ENCODE data around the gene TMEM214. TPM values are rescaled to one million over a fixed set of nuclear protein-coding genes. Genes with fewer than 3 reads are reported as not detected.

The TMEM214 gene
- polyA plus RNA-seq, 1 donor (not counting 4 experiments of a cell fraction or from before 2014, with no cell fraction given) = 38.0 TPM

DNA sequence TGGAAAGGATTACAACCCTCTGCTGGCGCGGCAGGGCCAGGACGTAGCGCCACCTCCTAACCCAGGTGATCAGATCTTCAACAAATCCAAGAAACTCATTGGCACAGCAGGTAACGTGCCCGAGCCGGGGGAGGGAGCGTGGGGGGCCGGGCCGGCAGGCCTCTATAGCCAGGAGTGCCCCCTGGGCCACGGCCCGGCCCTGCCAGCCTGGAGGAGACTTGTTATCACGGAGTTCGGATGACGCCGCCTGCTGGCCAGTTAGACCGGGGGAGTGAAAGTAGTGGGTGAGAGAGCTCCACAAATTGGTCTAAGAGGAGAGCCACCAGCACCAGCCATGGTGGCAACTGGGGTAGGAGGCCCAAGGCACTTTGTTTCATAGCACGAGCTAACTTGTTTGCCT is 8.6 kb upstream of the TMEM214 start:
- Histone ChIP-seq H3K9me3 (ENCODE audit: control insufficient read depth, low read depth, low read length) (no peaks in the 10 kb centered on the region), H3K79me2 (ENCODE audit: control insufficient read depth, insufficient read depth, low read length) (peaks cover under 1% of the 10 kb centered on the region), H3K4me1 (ENCODE audit: control insufficient read depth, extremely low read depth, insufficient read depth, low read length) (peaks cover 6% of the 10 kb centered on the region), H3K4me2 (ENCODE audit: control insufficient read depth, extremely low read depth, insufficient read depth, low read depth, low read length) (no peak overlapping the region), H4K20me1 (ENCODE audit: control insufficient read depth, extremely low read depth, insufficient read depth, low read length) (peaks cover under 1% of the 10 kb centered on the region), H3K27ac (ENCODE audit: control insufficient read depth, insufficient read depth, low read length) (no peak overlapping the region), H3K4me3 (ENCODE audit: control insufficient read depth in 2 of 3, extremely low read depth in 1 of 3, insufficient read depth in 2 of 3, low read depth in 1 of 3, low read length in 3 of 3) (no peak overlapping the region), H3K9me1 (ENCODE audit: control insufficient read depth, extremely low read depth, insufficient read depth, low read length) (no peaks in the 10 kb centered on the region), H3K27me3 (ENCODE audit: control insufficient read depth, extremely low read depth, insufficient read depth, low read length) (no peaks in the 10 kb centered on the region), H2AFZ (ENCODE audit: control insufficient read depth, low read length) (no peak overlapping the region), H3K36me3 (ENCODE audit: control insufficient read depth in 2 of 2, extremely low read depth in 1 of 2, insufficient read depth in 2 of 2, low read length in 2 of 2) (peaks cover 3 to 18% of the 10 kb centered on the region in 2 experiments), H3K9ac (ENCODE audit: control insufficient read depth, extremely low read depth, insufficient read depth, low read length) (no peak overlapping the region)
- dilution Hi-C loops (cut with MboI; ENCODE audit: extremely low pct_ligation_motif_present, low sequenced_read_pairs) = no loop called here
- TF ChIP-seq, protein P1, sequence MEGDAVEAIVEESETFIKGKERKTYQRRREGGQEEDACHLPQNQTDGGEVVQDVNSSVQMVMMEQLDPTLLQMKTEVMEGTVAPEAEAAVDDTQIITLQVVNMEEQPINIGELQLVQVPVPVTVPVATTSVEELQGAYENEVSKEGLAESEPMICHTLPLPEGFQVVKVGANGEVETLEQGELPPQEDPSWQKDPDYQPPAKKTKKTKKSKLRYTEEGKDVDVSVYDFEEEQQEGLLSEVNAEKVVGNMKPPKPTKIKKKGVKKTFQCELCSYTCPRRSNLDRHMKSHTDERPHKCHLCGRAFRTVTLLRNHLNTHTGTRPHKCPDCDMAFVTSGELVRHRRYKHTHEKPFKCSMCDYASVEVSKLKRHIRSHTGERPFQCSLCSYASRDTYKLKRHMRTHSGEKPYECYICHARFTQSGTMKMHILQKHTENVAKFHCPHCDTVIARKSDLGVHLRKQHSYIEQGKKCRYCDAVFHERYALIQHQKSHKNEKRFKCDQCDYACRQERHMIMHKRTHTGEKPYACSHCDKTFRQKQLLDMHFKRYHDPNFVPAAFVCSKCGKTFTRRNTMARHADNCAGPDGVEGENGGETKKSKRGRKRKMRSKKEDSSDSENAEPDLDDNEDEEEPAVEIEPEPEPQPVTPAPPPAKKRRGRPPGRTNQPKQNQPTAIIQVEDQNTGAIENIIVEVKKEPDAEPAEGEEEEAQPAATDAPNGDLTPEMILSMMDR (optimal IDR thresholded peaks at IDR 0.05 in 1 of 3, IDR thresholded peaks at IDR 0.05 in 1 of 3, conservative IDR thresholded peaks at IDR 0.05 in 1 of 3; ENCODE audit: extremely low read depth in 1 of 3, insufficient read depth in 2 of 3, low read length in 3 of 3) = no peak
- no peak for TF ChIP-seq EZH2 (IDR thresholded peaks at IDR 0.05; ENCODE audit: low read length)
- FAIRE-seq (no peak), DNase-seq (ENCODE audit: low read depth, low spot score) (no peak)

- Histone ChIP-seq H3K27me3 (ENCODE audit: control insufficient read depth, extremely low read depth, insufficient read depth, low read length) (no peaks in the 10 kb centered on the region), H3K4me1 (ENCODE audit: control insufficient read depth, extremely low read depth, insufficient read depth, low read length) (peaks cover 6% of the 10 kb centered on the region), H2AFZ (ENCODE audit: control insufficient read depth, low read length) (no peak overlapping the region), H3K9ac (ENCODE audit: control insufficient read depth, extremely low read depth, insufficient read depth, low read length) (no peak overlapping the region), H3K9me1 (ENCODE audit: control insufficient read depth, extremely low read depth, insufficient read depth, low read length) (no peaks in the 10 kb centered on the region), H3K9me3 (ENCODE audit: control insufficient read depth, low read depth, low read length) (no peaks in the 10 kb centered on the region), H4K20me1 (ENCODE audit: control insufficient read depth, extremely low read depth, insufficient read depth, low read length) (peaks cover 3% of the 10 kb centered on the region), H3K36me3 (ENCODE audit: control insufficient read depth in 2 of 2, extremely low read depth in 1 of 2, insufficient read depth in 2 of 2, low read length in 2 of 2) (peaks cover 3 to 18% of the 10 kb centered on the region in 2 experiments), H3K79me2 (ENCODE audit: control insufficient read depth, insufficient read depth, low read length) (peaks cover 7% of the 10 kb centered on the region), H3K4me2 (ENCODE audit: control insufficient read depth, extremely low read depth, insufficient read depth, low read depth, low read length) (no peak overlapping the region), H3K4me3 (ENCODE audit: control insufficient read depth in 2 of 3, extremely low read depth in 1 of 3, insufficient read depth in 2 of 3, low read depth in 1 of 3, low read length in 3 of 3) (no peak overlapping the region), H3K27ac (ENCODE audit: control insufficient read depth, insufficient read depth, low read length) (no peak overlapping the region)
- dilution Hi-C loops (cut with MboI; ENCODE audit: extremely low pct_ligation_motif_present, low sequenced_read_pairs) = no loop called here
- DNase-seq (ENCODE audit: low read depth, low spot score) (no peak), FAIRE-seq (no peak)
- TF ChIP-seq EZH2 (IDR thresholded peaks at IDR 0.05; ENCODE audit: low read length) = no peak
- TF ChIP-seq, protein P1 (optimal IDR thresholded peaks at IDR 0.05 in 1 of 3, IDR thresholded peaks at IDR 0.05 in 1 of 3, conservative IDR thresholded peaks at IDR 0.05 in 1 of 3; ENCODE audit: extremely low read depth in 1 of 3, insufficient read depth in 2 of 3, low read length in 3 of 3) = no peak
Measured at GRCh38 chr2:27024812-27025211, 8.0 kb upstream of the TMEM214 start.
